Body of pancreas (tissue), 4 donors: ENCODE measurements around the gene NDUFS7.

Experiments
- CTCF ChIP-seq, 7 experiments: fragments of 450-650 bp in 4 of 7; fragments of 200-600 bp in 3 of 7; sonication (generic) in 3 of 7; IDR thresholded peaks; one replicate each; pipeline ENCODE4 v1.5.1; 2016 to 2019; ENCODE audit warnings: antibody characterized with exemption in 7 of 7
- POLR2A ChIP-seq, 3 donors: fragments of 450-650 bp; IDR thresholded peaks; one replicate each; pipeline ENCODE4 v1.6.1; 2016; ENCODE audit warnings: antibody characterized with exemption in 3 of 3, mild to moderate bottlenecking in 2 of 3

DNA sequence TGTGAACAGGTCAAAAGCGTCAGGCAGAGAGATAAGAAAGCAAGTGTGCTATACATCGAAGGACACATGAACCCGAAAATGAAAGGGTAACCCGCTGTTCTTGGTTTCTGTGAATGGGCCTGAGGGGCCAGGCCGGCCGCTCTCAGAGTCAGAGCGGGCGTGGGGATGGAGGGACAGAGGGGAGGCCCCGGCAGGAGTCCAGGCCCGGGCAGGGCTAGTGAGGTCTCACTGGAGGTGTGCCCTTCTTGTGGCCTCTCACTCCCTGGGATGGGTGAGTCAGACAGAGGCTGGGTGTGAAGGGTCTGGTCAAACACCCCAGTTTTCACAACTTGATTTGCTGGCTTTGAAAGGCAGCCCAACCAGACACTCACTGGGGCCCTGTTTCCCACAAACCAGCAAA, 17.4 kb upstream of the NDUFS7 start:
- TF ChIP-seq CTCF (IDR thresholded peaks at IDR 0.05) (no peak), POLR2A (IDR thresholded peaks at IDR 0.05) (no peak)
